HT-29 (cell line): Measurements from ENCODE around the gene SVEP1. TPM values are rescaled to one million over a fixed set of nuclear protein-coding genes. Genes with fewer than 3 reads are reported as not detected.
A peak's percentile ranks its signal among the peaks of the same experiment; 100 is the strongest.
"Not testable (repeated sequence)": the region's sequence is repeated elsewhere in the genome, so short reads cannot be mapped to it uniquely, and the experiment has no call there.

Experiments
- DNase-seq: peaks from one replicate; pipeline ENCODE4 v3.0.0-alpha.2; 2015; ENCODE audit warnings: low spot score
- total RNA-seq: library from RNA; depleted of rRNA; stranded (reverse); fragments of >200 nt; shearing (Covaris generic); gene quantifications from 2 replicates; pipeline ENCODE4 v1.2.3, GENCODE V29; 2014; rRNA removed

Gene SVEP1
- not detected in 2 replicates for total RNA-seq

GRCh38 chr9:110579034-110579861 lies at the start of gene SVEP1:
Gene SVEP1 (minus strand): TSS chr9:110579741. CDS start chr9:110579543, 198 bp downstream.
- DNase-seq: no peak

GRCh38 chr9:110626101-110626829 lies 46.7 kb upstream of the SVEP1 start:
- no peak for DNase-seq

GRCh38 chr9:110623462-110624025 lies 44.0 kb upstream of the SVEP1 start:
- DNase-seq: peak; percentile 85

- DNase-seq: no peak
Observed at GRCh38 chr9:110622368-110622767, 42.8 kb upstream of the SVEP1 start.

GRCh38 chr9:110620726-110621125 lies 41.2 kb upstream of the SVEP1 start:
- DNase-seq: no peak

GRCh38 chr9:110619831-110620230 lies 40.3 kb upstream of the SVEP1 start:
- DNase-seq: no peak

- DNase-seq: no peak
Observed at GRCh38 chr9:110615498-110615897, 36.0 kb upstream of the SVEP1 start.

- DNase-seq: not testable (repeated sequence)
Observed at GRCh38 chr9:110614576-110614975, 35.0 kb upstream of the SVEP1 start.

- DNase-seq: no peak
Observed at GRCh38 chr9:110606179-110606790, 26.7 kb upstream of the SVEP1 start.

- DNase-seq: no peak
Observed at GRCh38 chr9:110605565-110605964, 26.0 kb upstream of the SVEP1 start.

- no peak for DNase-seq
Observed at GRCh38 chr9:110604171-110604601, 24.6 kb upstream of the SVEP1 start.

- no peak for DNase-seq
Observed at GRCh38 chr9:110602281-110602680, 22.7 kb upstream of the SVEP1 start.

- no peak for DNase-seq
Observed at GRCh38 chr9:110601098-110601497, 21.6 kb upstream of the SVEP1 start.

- DNase-seq: no peak
Observed at GRCh38 chr9:110599468-110599867, 19.9 kb upstream of the SVEP1 start.

GRCh38 chr9:110592044-110592830 lies 12.7 kb upstream of the SVEP1 start:
- DNase-seq: no peak

- DNase-seq: no peak
Observed at GRCh38 chr9:110591526-110591925, 12.0 kb upstream of the SVEP1 start.

GRCh38 chr9:110590816-110591215 lies 11.3 kb upstream of the SVEP1 start:
- no peak for DNase-seq

GRCh38 chr9:110588296-110588695 lies 8.8 kb upstream of the SVEP1 start:
- no peak for DNase-seq

- DNase-seq: no peak
Observed at GRCh38 chr9:110583237-110583636, 3.7 kb upstream of the SVEP1 start.

- DNase-seq: no peak
Observed at GRCh38 chr9:110582156-110582555, 2.6 kb upstream of the SVEP1 start.

- no peak for DNase-seq
Observed at GRCh38 chr9:110580850-110581249, 1.3 kb upstream of the SVEP1 start.
